HG02981 (cell line): Measurements from ENCODE around the gene DTNA.

ENCODE experiments used
- ATAC-seq: cut with Tn5 transposase; IDR thresholded peaks from one replicate; pipeline ENCODE4 v1.9.1; 2021; ENCODE audit warnings: mild to moderate bottlenecking, moderate library complexity; ENCODE audit not compliant: unreplicated experiment

DTNA gene

GRCh38 chr18:34928754-34929335 is 218.7 kb downstream of the DTNA start:
- ATAC-seq = no peak

DNA sequence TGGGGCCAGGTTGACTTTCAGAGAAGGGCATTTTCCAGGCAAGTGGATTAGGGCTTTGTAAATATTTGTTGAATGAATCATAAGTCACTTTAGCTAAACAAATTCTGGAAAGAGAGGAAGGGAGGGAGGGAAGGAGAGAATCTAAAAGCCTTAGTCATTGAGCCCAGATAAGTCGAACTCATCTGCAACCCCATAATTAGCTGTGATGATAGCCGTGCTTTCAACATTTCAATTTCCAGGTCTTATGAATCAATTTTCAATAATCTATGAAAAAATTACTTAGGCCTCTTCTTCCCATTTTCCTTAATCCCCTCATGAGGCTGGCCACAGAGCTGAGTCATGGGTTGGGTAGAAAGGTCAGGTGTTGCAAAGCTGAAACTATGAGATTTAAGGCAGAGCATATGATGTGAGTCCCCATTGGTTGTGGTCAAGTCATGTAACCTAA is 219.3 kb downstream of the DTNA start:
- no peak for ATAC-seq

- ATAC-seq = no peak
Measured at GRCh38 chr18:34932363-34932762, 222.3 kb downstream of the DTNA start.

GRCh38 chr18:34932792-34933466 is 222.8 kb downstream of the DTNA start:
- ATAC-seq = no peak

- ATAC-seq = no peak
Measured at GRCh38 chr18:34933909-34934661, 224.0 kb downstream of the DTNA start.

- ATAC-seq = no peak
Measured at GRCh38 chr18:34936772-34937171, 226.7 kb downstream of the DTNA start.

DNA sequence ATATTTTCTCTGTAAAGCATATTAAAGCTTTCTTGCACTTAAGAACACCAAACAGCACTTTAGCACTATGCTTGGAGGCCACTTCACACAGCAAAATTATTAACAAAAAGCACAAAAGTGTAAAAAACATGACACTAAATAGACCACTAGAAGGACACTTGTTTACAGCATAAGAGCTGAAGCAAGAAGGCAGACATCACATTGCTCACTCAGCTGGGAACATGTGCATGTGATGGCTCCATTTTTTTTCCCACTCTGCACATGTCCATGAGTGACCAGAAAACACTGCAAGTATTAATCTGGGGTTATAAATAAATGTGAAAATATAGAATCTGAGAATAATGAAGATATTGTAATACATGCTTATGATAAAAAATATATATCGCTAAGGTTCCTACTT is 228.0 kb downstream of the DTNA start:
- ATAC-seq = no peak
